Activated T-helper 2 cell treated with anti-CD3 and anti-CD28 coated beads, Interferon-gamma antibody, Interleukin-2, Interleukin-4, amounts not matched to agents 10 μg/mL and 5 μg/mL and 100 μg/mL, durations not matched to agents 14 hours and 24 hours and 36 hours (primary cell): ENCODE measurements around the gene CTSZ. TPM values are rescaled to one million over a fixed set of nuclear protein-coding genes. Genes with fewer than 3 reads are reported as not detected.

Source experiments
- DNase-seq: peaks from one replicate; pipeline ENCODE4 v3.0.0; 2021; ENCODE audit warnings: low spot score
- H3K27ac Mint-ChIP-seq: one replicate; pipeline ENCODE4 v1.8.0; 2021; ENCODE audit warnings: mixed read lengths
- H3K27me3 Mint-ChIP-seq: one replicate; pipeline ENCODE4 v1.8.0; 2021; ENCODE audit warnings: low read depth, mixed read lengths
- H3K36me3 Mint-ChIP-seq: one replicate; pipeline ENCODE4 v1.8.0; 2021; ENCODE audit warnings: low read depth, mixed read lengths
- H3K4me1 Mint-ChIP-seq: one replicate; pipeline ENCODE4 v1.8.0; 2021; ENCODE audit warnings: low read depth, mixed read lengths
- H3K4me3 Mint-ChIP-seq: one replicate; pipeline ENCODE4 v1.8.0; 2021; ENCODE audit warnings: low read depth, mild to moderate bottlenecking, moderate library complexity, mixed read lengths
- H3K9me3 Mint-ChIP-seq: one replicate; pipeline ENCODE4 v1.8.0; 2021; ENCODE audit warnings: mixed read lengths
- intact Hi-C: fragments of 100-400 bp; cut with micrococcal nuclease; formaldehyde crosslinking; loops from one replicate; pipeline ENCODE4 v1.15.1; 2023
- total RNA-seq: library from RNA; stranded (reverse); gene quantifications from 2 replicates; pipeline ENCODE4 v1.2.3, GENCODE V29; 2022

Gene CTSZ
- 62.0 and 66.1 TPM in 2 replicates for total RNA-seq

DNA sequence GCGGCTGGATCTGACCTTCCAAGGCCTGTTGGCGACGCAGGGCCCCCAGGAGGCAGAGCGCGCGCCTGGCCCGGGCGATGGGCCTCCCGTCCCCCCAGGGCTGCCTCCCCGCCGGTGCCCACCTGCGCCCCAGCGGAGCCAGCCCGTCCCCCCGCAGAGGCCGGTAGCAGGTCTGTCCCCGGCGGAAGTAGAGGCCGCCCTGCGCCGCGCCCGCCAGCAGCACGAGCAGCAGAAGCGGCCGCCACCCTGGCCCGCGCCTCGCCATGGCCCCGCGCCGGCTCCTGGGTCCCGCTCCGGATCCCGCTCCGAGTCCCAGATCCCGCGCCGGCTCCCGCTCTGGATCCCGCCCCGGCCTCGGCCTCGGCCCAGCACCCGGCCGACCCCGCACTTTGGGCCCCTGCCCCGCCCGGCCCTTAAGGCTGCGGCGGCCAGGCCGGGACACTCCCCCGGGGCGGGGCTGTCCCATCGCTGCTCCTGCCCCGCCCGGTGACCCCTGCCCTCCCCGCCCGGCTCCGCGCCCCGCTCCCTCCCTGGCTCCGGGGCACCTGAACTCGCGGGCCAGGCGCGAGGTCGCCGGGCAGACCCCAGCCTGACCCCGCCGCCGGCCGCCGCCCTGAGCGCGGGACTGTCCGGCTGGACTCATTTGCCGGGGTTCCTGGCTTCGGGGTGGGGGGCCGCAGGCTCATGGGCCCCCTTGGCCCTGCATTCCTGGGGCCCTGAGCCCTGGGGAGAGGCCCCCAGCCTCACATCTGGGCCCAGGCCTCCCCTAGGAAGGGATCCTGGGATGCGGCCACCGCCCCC, at the start of gene CTSZ:
Gene CTSZ (minus strand): TSS at position 391 of the 801 bp plus-strand sequence. CDS start 126 bp downstream, at position 265.
- Mint-ChIP-seq H3K4me1 (peaks cover 43% of the 10 kb centered on the region), H3K36me3 (peaks cover 27% of the 10 kb centered on the region), H3K27me3 (no peaks in the 10 kb centered on the region), H3K27ac (peak within 1 kb of the TSS; percentile 93), H3K9me3 (no peaks in the 10 kb centered on the region), H3K4me3 (peak within 1 kb of the TSS; percentile 81)
- peak; percentile 39 for DNase-seq
- intact Hi-C loops: loop anchor here (5.0 kb wide), 1 partner anchor 35 kb away; the partner anchor contains the start of gene PRELID3B

DNA sequence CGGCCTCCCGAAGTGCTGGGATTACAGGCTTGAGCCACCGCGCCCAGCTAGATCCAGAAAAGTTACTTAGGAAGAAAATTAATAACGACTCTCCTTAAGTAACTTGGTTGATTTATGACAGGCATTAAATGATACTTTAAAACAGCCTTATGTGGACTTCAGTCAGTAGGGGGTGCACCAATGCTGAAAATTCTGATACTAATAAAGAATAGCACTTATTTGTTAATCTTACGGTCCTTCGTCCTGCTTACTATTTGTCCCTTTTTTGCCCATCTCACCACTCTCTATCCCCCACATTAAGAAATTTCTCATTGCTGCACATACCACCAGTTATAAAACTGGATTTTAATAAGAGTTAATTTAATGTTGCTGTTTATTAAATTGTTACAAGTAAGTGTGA, 48.2 kb upstream of the CTSZ start:
- Mint-ChIP-seq H3K27me3 (peaks cover 42% of the 10 kb centered on the region), H3K27ac (no peak overlapping the region), H3K4me3 (no peak overlapping the region), H3K36me3 (no peaks in the 10 kb centered on the region), H3K4me1 (peaks cover 1% of the 10 kb centered on the region), H3K9me3 (no peaks in the 10 kb centered on the region)
- intact Hi-C loops: no loop called here
- DNase-seq: no peak

DNA sequence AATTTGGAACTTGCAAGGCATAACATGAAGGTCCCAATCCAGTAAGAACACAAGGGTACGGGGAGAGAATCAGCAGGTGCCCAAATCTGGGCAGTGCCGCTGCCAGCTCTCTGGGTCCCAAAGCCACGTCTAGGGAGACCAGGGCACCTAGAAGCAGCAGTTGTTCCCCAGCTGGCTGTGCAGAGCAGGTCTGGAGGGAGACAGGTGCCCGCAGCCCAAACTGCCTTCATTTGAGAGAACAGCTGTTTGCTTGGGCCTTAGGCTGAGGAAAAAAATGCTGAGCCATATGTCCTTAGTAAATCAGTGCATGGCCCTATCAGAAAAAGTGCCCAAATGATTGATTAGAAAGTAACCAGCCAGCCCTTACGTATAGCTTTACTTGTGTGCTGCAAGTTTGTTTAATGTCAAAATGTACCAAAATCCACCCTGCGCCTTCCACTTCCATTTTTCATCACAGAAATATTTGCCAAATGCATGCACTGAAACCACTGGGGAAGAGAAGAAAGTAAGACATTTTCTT, 44.7 kb upstream of the CTSZ start:
- Mint-ChIP-seq H3K27ac (no peak overlapping the region), H3K4me3 (no peak overlapping the region), H3K36me3 (no peaks in the 10 kb centered on the region), H3K9me3 (no peaks in the 10 kb centered on the region), H3K4me1 (peaks cover 15% of the 10 kb centered on the region), H3K27me3 (peaks cover 40% of the 10 kb centered on the region)
- intact Hi-C loops: no loop called here
- DNase-seq: no peak

DNA sequence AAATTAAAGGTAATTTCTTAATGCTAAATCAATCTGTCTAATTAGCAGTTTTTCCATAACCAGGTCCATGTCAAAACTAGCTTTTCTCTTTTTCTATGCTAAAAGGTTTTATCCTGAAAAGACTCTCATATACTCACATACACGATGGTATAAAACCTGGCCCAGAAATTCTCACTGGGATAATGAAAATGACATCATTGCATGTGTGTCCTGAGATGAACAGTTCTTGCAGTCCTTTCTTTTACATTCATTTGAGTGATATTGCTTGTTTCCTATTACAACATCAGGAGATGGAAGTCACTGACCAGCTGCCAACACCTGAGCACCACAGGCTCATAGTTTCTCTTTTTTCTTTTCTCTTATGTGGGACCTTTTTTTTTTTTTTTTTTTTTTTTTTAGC, 43.4 kb upstream of the CTSZ start:
- Mint-ChIP-seq H3K4me1 (peaks cover 16% of the 10 kb centered on the region), H3K27me3 (peaks cover 32% of the 10 kb centered on the region), H3K4me3 (no peak overlapping the region), H3K9me3 (no peaks in the 10 kb centered on the region), H3K27ac (no peak overlapping the region), H3K36me3 (no peaks in the 10 kb centered on the region)
- intact Hi-C loops: no loop called here
- DNase-seq: no peak

DNA sequence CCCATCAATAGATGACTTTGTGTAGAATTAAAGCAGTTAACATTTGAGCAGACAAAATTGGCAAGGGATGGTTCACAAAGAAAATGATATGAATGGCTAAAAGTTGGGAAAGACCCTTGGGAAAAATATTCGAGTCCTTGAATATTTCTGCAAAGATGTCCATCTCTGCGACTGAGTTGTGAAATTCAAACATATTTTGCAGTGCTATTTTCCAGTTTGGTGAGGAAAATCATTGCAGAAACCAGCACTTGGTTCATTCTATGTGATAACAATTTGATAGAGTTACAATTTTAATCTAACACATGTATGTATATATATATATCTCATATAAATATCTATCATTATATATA, 41.6 kb upstream of the CTSZ start:
- Mint-ChIP-seq H3K4me1 (peaks cover 23% of the 10 kb centered on the region), H3K27me3 (peaks cover 22% of the 10 kb centered on the region), H3K27ac (peak overlapping the region; percentile 82), H3K4me3 (no peak overlapping the region), H3K36me3 (no peaks in the 10 kb centered on the region), H3K9me3 (no peaks in the 10 kb centered on the region)
- no peak for DNase-seq
- intact Hi-C loops: loop anchor here (1.0 to 10.0 kb wide), 2 partner anchors 26 to 394 kb away; partner anchors contain the start of gene STX16

DNA sequence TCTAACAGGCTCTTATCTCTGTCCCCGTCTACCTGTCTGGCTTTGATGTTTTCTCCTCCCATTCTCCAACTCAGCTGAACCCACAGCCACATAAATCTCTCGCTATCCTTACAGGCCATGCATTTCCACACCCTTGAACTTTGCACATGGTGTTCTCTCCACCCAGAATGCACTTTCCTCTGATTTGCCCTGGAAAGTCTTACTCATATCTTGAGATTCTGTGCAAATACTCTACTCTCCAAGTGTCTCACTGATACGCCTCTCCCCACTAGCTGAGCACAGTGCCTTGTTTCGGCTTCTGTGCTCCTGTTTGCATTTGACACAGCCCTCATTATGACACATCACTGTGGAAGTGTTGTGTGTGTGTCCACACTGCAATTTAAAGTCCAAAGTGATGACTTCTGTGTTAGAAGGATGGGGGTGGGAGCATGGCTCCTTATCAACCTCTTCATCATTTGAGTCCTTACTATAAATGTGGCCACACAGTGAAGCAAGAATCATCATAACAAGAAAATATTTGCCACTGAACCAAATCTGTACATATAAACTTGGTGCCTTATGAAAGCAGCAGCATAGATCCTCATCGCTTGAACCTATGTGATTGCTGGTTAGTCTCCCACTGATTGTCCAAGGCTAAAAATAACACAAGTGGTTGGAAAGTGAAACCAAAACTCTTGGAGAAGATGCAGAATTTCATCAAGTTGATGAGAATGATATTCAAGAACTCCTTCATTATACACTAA, 41.1 kb upstream of the CTSZ start:
- H3K4me1 Mint-ChIP-seq: peaks cover 29% of the 10 kb centered on the region
- H3K9me3 Mint-ChIP-seq: no peaks in the 10 kb centered on the region
- no peaks in the 10 kb centered on the region for H3K36me3 Mint-ChIP-seq
- no peak overlapping the region for H3K4me3 Mint-ChIP-seq
- peak overlapping the region; percentile 82 for H3K27ac Mint-ChIP-seq
- intact Hi-C loops: loop anchor here (1.0 to 10.0 kb wide), 2 partner anchors 26 to 393 kb away; partner anchors contain the start of gene STX16
- peaks cover 17% of the 10 kb centered on the region for H3K27me3 Mint-ChIP-seq
- no peak for DNase-seq

DNA sequence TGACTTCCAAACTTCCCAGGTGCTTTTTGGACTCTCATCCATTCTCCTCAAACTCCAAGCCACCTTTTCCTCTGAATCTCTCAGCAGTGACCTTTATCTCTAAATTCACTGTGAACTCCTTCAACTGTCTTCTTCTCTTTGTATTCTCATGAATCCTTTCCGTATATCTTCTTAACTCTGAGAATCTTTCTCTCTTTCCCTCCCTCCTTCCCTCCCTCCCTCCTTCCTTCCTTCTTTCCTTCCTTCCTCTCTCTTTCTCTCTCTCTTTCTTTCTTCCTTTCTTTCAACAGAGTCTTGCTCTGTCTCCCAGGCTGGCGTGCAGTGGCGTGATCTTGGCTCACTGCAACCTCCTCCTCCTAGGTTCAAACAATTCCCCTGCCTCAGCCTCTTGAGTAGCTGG, 39.8 kb upstream of the CTSZ start:
- DNase-seq: no peak
- intact Hi-C loops: loop anchor here (10.0 kb wide), 1 partner anchor 392 kb away; the partner anchor contains the start of gene STX16
- Mint-ChIP-seq H3K4me1 (peaks cover 30% of the 10 kb centered on the region), H3K9me3 (no peaks in the 10 kb centered on the region), H3K27me3 (peaks cover 13% of the 10 kb centered on the region), H3K27ac (no peak overlapping the region), H3K36me3 (no peaks in the 10 kb centered on the region), H3K4me3 (no peak overlapping the region)

DNA sequence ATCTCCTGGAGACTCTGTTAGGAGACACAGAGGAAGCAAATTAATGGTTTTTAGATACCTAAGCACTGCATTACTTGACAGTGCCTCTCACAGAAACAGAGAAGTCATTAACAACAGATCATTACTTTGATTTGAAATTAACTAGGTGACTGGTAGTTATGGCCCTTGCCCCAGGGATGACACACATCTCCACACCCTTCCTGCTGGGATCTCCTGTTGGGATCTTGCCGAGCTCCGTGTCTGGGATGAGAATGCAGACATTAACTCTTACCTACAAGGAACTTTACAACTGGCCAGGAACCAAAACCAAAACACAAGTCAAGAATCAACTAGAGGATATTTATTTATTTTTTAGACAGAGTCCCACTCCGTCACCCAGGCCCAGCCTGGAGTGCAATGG, 37.7 kb upstream of the CTSZ start:
- H3K4me1 Mint-ChIP-seq: peaks cover 46% of the 10 kb centered on the region
- no peak for DNase-seq
- intact Hi-C loops: loop anchor here (5.0 to 10.0 kb wide), 3 partner anchors 37 to 390 kb away; partner anchors contain the start of genes CTSZ, STX16 and ZNF831
- H3K4me3 Mint-ChIP-seq: no peak overlapping the region
- H3K9me3 Mint-ChIP-seq: no peaks in the 10 kb centered on the region
- H3K27ac Mint-ChIP-seq: no peak overlapping the region
- H3K27me3 Mint-ChIP-seq: peaks cover 2% of the 10 kb centered on the region
- peaks cover 19% of the 10 kb centered on the region for H3K36me3 Mint-ChIP-seq

DNA sequence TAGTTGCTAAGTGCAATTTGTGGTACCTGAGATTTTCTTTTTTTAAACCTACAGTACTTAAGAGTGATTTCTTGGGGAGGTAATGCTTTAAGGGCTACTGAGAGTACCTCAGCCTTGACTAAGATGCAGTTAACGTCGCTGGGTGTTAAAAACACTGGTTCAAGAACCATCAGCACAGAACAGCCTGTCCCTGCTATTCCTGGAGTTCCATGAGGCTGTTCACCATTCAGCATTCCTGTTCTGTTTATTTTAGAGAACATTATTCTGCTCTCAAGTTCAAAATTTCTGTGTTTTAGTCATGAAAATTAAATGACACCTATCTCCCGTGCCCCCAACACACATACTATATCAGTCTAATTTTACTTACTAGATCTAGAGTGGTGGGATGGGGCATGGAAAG, 37.2 kb upstream of the CTSZ start:
- Mint-ChIP-seq H3K4me1 (peaks cover 51% of the 10 kb centered on the region), H3K36me3 (peaks cover 24% of the 10 kb centered on the region), H3K27ac (no peak overlapping the region), H3K4me3 (no peak overlapping the region), H3K27me3 (peaks cover under 1% of the 10 kb centered on the region), H3K9me3 (no peaks in the 10 kb centered on the region)
- no peak for DNase-seq
- intact Hi-C loops: loop anchor here (5.0 to 10.0 kb wide), 3 partner anchors 37 to 389 kb away; partner anchors contain the start of genes CTSZ, STX16 and ZNF831

DNA sequence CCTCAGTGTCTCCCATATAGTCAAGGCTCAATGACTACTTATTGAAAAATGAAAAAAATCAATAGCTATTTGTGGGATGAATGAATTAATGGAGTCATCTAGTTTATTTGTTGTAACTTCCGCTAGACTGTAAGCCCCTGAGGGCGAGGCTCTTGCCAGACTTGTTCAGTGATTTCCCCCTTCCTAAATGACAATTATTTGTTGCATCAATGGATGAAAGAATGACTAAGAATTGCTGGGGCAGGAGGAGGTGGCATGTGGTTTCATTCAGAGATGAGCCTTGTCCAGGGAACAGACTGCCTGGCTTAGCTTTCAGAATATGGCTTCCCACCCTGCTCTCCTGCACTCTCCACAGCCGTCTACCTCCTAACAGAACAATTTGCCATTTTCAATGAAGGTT, 36.6 kb upstream of the CTSZ start:
- Mint-ChIP-seq H3K27ac (peak overlapping the region; percentile 64), H3K27me3 (no peaks in the 10 kb centered on the region), H3K4me1 (peaks cover 57% of the 10 kb centered on the region), H3K36me3 (peaks cover 29% of the 10 kb centered on the region), H3K9me3 (no peaks in the 10 kb centered on the region), H3K4me3 (peak overlapping the region; percentile 70)
- intact Hi-C loops: loop anchor here (5.0 to 10.0 kb wide), 3 partner anchors 36 to 389 kb away; partner anchors contain the start of genes CTSZ, STX16 and ZNF831
- no peak for DNase-seq

DNA sequence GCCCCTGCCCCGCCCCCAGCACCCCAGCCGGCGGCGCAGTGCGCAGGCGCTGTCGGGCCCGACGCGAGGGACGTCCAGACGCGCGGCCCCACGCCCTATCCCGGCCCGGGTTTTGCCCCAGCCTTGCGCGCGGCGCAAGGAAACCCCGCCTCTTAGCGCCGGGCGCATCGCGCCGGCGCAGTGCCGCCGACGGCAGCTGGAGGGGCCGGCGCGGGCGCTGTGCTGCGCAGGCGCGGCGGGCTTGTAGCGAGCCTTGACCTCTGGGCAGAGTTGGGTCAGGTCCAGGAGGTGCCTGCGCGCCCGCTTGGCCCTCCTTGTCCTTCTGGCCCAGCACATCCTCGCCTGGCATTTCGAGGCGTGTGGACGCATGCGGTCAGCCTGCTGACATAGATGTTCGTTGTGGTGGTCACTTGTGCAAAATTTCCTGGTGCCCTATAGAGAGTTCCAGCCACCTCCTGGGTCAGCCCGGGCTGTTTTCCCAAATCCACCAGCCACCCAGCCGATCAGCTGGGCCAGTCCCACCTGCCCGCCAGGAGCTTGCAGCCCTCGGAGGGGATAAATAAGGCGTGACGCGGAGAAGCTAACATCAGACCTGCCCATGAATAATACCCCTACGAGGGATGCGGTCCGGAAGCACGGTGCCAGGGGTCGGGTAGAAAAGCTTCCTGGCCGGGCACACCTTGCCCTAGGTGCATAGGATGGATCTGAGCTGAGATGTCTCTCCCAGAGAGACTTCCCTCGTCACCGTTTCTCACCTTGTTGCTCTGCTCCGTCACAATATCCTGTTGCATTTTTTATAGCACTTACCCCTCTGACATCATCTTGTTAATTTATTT, 36.0 kb upstream of the CTSZ start:
- Mint-ChIP-seq H3K4me1 (peaks cover 53% of the 10 kb centered on the region), H3K9me3 (no peaks in the 10 kb centered on the region), H3K27ac (peak overlapping the region; percentile 95), H3K36me3 (peaks cover 33% of the 10 kb centered on the region), H3K4me3 (peak overlapping the region; percentile 97), H3K27me3 (no peaks in the 10 kb centered on the region)
- peak; percentile 93 for DNase-seq
- intact Hi-C loops: loop anchor here (1.0 to 10.0 kb wide), 4 partner anchors 11 to 388 kb away; partner anchors contain the start of genes ATP5F1E, CTSZ, STX16 and ZNF831
